Endothelial cell of umbilical vein (primary cell): ENCODE data around the gene GPAM. TPM values are rescaled to one million over a fixed set of nuclear protein-coding genes. Genes with fewer than 3 reads are reported as not detected.

Source experiments
- Bru-seq: library from RNA; stranded (reverse); fragments of 400-500 nt; gene quantifications from one replicate; lab custom pipeline; 2021; lab: Mats Ljungman, UMichigan
- BruChase-seq, 2 experiments: library from RNA; stranded (reverse); fragments of 400-500 nt; gene quantifications; one replicate each; lab custom pipeline; 2021; lab: Mats Ljungman, UMichigan
- BruUV-seq: library from RNA; stranded (reverse); fragments of 400-500 nt; replicated peaks from 2 replicates; lab custom pipeline; 2021; lab: Mats Ljungman, UMichigan
- CTCF ChIA-PET: fragments of 300-600, 350-600 bp; sonication (Branson Sonifier 250); formaldehyde crosslinking; loops from one replicate; lab custom pipeline; 2021; ENCODE audit warnings: antibody characterized with exemption, inconsistent platforms; lab: Charles Lee
- POLR2A ChIA-PET: fragments of 300-600, 350-600 bp; sonication (Branson Sonifier 250); formaldehyde crosslinking; loops from one replicate; lab custom pipeline; 2021; ENCODE audit warnings: antibody characterized with exemption, inconsistent platforms; lab: Charles Lee
- DNase-seq: peaks from one replicate; pipeline ENCODE4 v3.0.0-alpha.2; 2011; ENCODE audit warnings: low read depth, low spot score
- FAIRE-seq: peaks from 2 replicates; lab custom pipeline; 2011; peaks lifted over from hg19 to GRCh38; lab: Jason Lieb, UNC
- H2AFZ ChIP-seq: 2 replicates; pipeline ENCODE4 v1.6.0; 2012; ENCODE audit warnings: low read depth, low read length, control low read depth, inconsistent platforms
- H3K27ac ChIP-seq: 2 replicates; pipeline ENCODE4 v1.5.1; 2011; ENCODE audit warnings: low read depth, mild to moderate bottlenecking, control low read depth, low read length, moderate library complexity; ENCODE audit not compliant: insufficient read depth
- H3K27me3 ChIP-seq, 2 experiments: 2 replicates each; pipeline versions ENCODE4 v1.6.0 to v1.6.1; 2011; ENCODE audit warnings: low read length in 2 of 2, mixed read lengths in 1 of 2; ENCODE audit not compliant: control insufficient read depth in 2 of 2, insufficient read depth in 2 of 2
- H3K36me3 ChIP-seq, 2 experiments: 2 replicates in 1 of 2; 3 replicates in 1 of 2; pipeline ENCODE4 v1.5.1; 2011; ENCODE audit warnings: low read length in 2 of 2, mild to moderate bottlenecking in 1 of 2, moderate library complexity in 1 of 2; ENCODE audit not compliant: control insufficient read depth in 2 of 2, insufficient read depth in 2 of 2; ENCODE audit errors: extremely low read depth in 1 of 2
- H3K4me1 ChIP-seq: 3 replicates; pipeline ENCODE4 v1.5.1; 2011; ENCODE audit warnings: mild to moderate bottlenecking, low read length; ENCODE audit not compliant: control insufficient read depth, insufficient read depth; ENCODE audit errors: extremely low read depth
- H3K4me2 ChIP-seq: 2 replicates; pipeline ENCODE4 v1.6.1; 2011; ENCODE audit warnings: low read length, control low read depth, mixed read lengths; ENCODE audit not compliant: insufficient read depth
- H3K4me3 ChIP-seq, 3 experiments: fragments of 200-600 bp in 1 of 3; sonication (generic), shearing (Covaris generic) in 1 of 3; replicated peaks in 1 of 3; 2 replicates each; pipeline ENCODE4 v1.5.1; 2011 to 2016; ENCODE audit warnings: control low read depth in 3 of 3, low read length in 3 of 3, mild to moderate bottlenecking in 2 of 3, inconsistent platforms in 1 of 3, low read depth in 1 of 3, moderate library complexity in 1 of 3; ENCODE audit not compliant: insufficient read depth in 1 of 3
- H3K79me2 ChIP-seq: 2 replicates; pipeline ENCODE4 v1.6.0; 2012; ENCODE audit warnings: low read length, inconsistent platforms; ENCODE audit not compliant: control insufficient read depth, insufficient read depth
- H3K9ac ChIP-seq: replicated peaks from 2 replicates; pipeline ENCODE3; 2011; ENCODE audit warnings: low read length, control low read depth; ENCODE audit not compliant: insufficient read depth; ENCODE audit errors: extremely low read depth
- H3K9me1 ChIP-seq: replicated peaks from 3 replicates; pipeline ENCODE4 v1.6.0; 2011; ENCODE audit warnings: mild to moderate bottlenecking, low read length; ENCODE audit not compliant: control insufficient read depth, insufficient read depth; ENCODE audit errors: extremely low read depth
- H3K9me3 ChIP-seq: replicated peaks from 2 replicates; pipeline ENCODE4 v1.5.1; 2012; ENCODE audit warnings: low read length, inconsistent platforms; ENCODE audit not compliant: control insufficient read depth, insufficient read depth
- H4K20me1 ChIP-seq: replicated peaks from 2 replicates; pipeline ENCODE3; 2011; ENCODE audit warnings: mild to moderate bottlenecking, low read length; ENCODE audit not compliant: control insufficient read depth, insufficient read depth; ENCODE audit errors: extremely low read depth
- EZH2 ChIP-seq: IDR thresholded peaks from 2 replicates; pipeline ENCODE4 v1.6.1; 2012; ENCODE audit warnings: borderline replicate concordance, low read depth, mild to moderate bottlenecking, moderate library complexity, low read length, inconsistent platforms; ENCODE audit not compliant: severe bottlenecking
- FOS ChIP-seq: IDR thresholded peaks from 2 replicates; pipeline ENCODE4 v1.6.1; 2011; ENCODE audit warnings: mild to moderate bottlenecking, low read length, moderate library complexity, borderline replicate concordance; ENCODE audit not compliant: insufficient read depth
- GATA2 ChIP-seq: IDR thresholded peaks from 2 replicates; pipeline ENCODE4 v1.7.0; 2011; ENCODE audit warnings: low read depth, mild to moderate bottlenecking, moderate library complexity, mixed read lengths, low read length; ENCODE audit not compliant: insufficient read length, insufficient read depth
- JUN ChIP-seq: IDR thresholded peaks from 2 replicates; pipeline ENCODE4 v1.6.1; 2011; ENCODE audit warnings: borderline replicate concordance, low read depth; ENCODE audit not compliant: insufficient read length, insufficient read depth
- MYC ChIP-seq: IDR thresholded peaks from one replicate; pipeline ENCODE4 v1.6.1; 2011; ENCODE audit warnings: mild to moderate bottlenecking, low read depth, low read length
- POLR2A ChIP-seq: IDR thresholded peaks from 2 replicates; pipeline ENCODE4 v1.6.1; 2012; ENCODE audit warnings: low read depth, mild to moderate bottlenecking, control low read depth, low read length
- POLR2AphosphoS5 ChIP-seq: IDR thresholded peaks from 2 replicates; pipeline ENCODE4 v1.6.1; 2012; ENCODE audit warnings: low read depth, mild to moderate bottlenecking, control low read depth, low read length, moderate library complexity; ENCODE audit not compliant: insufficient read depth
- dilution Hi-C: fragments of 300-500 bp; cut with MboI; formaldehyde crosslinking; loops from one replicate; pipeline ENCODE4 v1.15.0; 2019; ENCODE audit warnings: low sequenced_read_pairs; ENCODE audit not compliant: extremely low pct_ligation_motif_present
- intact Hi-C: fragments of 100-400 bp; cut with micrococcal nuclease; formaldehyde crosslinking; loops from one replicate; pipeline ENCODE4 v1.10.0; 2022
- long read RNA-seq: library from polyadenylated mRNA; stranded (forward); transcript quantifications from one replicate; pipeline ENCODE4 v2.0.0, GENCODE V29; 2021
- polyA minus RNA-seq, 3 experiments: library from RNA; depleted of rRNA, polyadenylated mRNA; stranded (reverse); fragments of >200 nt; gene quantifications; 1 replicate in 1 of 3; 2 replicates in 2 of 3; pipeline ENCODE4 v1.2.3, GENCODE V29; 2011
- polyA plus RNA-seq, 4 experiments: library from polyadenylated mRNA; depleted of rRNA in 3 of 4; stranded (reverse) in 3 of 4; unstranded in 1 of 4; fragments of >200 nt; gene quantifications; 2 replicates each; pipeline versions ENCODE4 v1.2.1 to v1.2.3, GENCODE V29; 2011 to 2012; ENCODE audit warnings: missing spikeins in 1 of 4
- total RNA-seq: library from RNA; stranded (reverse); gene quantifications from 2 replicates; pipeline ENCODE4 v1.2.3, GENCODE V29; 2021

GPAM gene, protein sequence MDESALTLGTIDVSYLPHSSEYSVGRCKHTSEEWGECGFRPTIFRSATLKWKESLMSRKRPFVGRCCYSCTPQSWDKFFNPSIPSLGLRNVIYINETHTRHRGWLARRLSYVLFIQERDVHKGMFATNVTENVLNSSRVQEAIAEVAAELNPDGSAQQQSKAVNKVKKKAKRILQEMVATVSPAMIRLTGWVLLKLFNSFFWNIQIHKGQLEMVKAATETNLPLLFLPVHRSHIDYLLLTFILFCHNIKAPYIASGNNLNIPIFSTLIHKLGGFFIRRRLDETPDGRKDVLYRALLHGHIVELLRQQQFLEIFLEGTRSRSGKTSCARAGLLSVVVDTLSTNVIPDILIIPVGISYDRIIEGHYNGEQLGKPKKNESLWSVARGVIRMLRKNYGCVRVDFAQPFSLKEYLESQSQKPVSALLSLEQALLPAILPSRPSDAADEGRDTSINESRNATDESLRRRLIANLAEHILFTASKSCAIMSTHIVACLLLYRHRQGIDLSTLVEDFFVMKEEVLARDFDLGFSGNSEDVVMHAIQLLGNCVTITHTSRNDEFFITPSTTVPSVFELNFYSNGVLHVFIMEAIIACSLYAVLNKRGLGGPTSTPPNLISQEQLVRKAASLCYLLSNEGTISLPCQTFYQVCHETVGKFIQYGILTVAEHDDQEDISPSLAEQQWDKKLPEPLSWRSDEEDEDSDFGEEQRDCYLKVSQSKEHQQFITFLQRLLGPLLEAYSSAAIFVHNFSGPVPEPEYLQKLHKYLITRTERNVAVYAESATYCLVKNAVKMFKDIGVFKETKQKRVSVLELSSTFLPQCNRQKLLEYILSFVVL
- total RNA-seq (8.2 and 9.7 TPM in 2 replicates), polyA plus RNA-seq (2.5 and 3.4 TPM in 2 replicates), polyA minus RNA-seq (9.1 and 9.6 TPM in 2 replicates), Bru-seq, nascent RNA (percentile 66 among the genes with signal in this experiment), BruChase-seq, experiment 1, labeled RNA remaining after a 6-hour chase (percentile 56 among the genes with signal in this experiment), BruChase-seq, experiment 2, labeled RNA remaining after a 2-hour chase (percentile 62 among the genes with signal in this experiment)
- 2.6 and 2.8 TPM in 2 replicates for polyA plus RNA-seq (2011; cell fraction: cytosol; rRNA removed)
- polyA plus RNA-seq (2011; cell fraction: nucleus; rRNA removed): 6.1 and 6.9 TPM in 2 replicates
- 4.5 and 5.4 TPM in 2 replicates for polyA plus RNA-seq (2012)
- 9.2 TPM for polyA minus RNA-seq (2011; cell fraction: cytosol; rRNA and poly(A)+ RNA removed)
- polyA minus RNA-seq (2011; cell fraction: nucleus; rRNA and poly(A)+ RNA removed): 5.4 and 8.3 TPM in 2 replicates
- long read RNA-seq, full-length matches to known transcripts: 11 of 16 reads
- long read RNA-seq, partial matches to known transcripts: 0 of 16 reads
- long read RNA-seq, other reads (novel, unspliced or antisense): 5 of 16 reads

DNA sequence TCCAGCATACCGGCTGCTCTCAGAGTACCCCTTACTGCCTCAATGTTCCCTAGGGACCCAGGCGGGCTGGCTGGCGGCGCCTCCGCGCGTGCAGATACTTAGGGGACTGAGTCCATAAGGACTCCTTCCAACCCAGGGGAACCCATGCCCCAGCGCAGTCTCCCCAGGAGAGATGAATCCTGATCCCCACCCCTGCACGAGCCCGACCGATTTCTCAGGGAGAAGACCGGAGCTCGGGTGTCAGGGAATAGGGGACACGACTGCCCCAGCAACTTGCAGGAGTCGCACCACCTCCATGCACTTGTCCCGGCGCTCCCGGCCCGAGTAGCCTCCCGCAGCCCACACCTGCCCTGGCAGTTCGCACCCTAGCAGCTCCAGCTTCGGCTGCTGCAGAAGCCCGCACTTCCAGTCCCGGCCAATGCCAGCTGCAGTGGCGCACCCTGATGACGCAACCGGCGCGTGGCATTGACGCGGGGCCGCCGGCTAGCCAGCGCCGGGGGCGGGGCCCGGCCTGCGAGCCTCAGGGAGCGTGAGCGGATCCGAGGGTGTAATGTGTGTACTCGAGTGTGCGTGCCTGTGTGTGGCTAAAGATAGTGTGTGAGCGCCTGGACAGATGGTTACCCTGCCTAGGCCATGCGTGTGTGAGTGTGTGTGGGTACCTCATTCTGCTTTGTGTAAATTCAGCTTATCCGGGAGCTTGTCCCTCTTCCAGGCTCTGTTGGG is at the start of gene GPAM:
TSS of gene GPAM (minus strand) at position 437 of the 723 bp plus-strand sequence. CDS start 1,981 bp downstream, outside the sequence.
- H3K9me1 ChIP-seq: no peaks in the 10 kb centered on the region
- H3K36me3 ChIP-seq: peaks cover 0 to 2% of the 10 kb centered on the region in 2 experiments
- TSS peak; percentile 20 for BruUV-seq
- peaks cover 2% of the 10 kb centered on the region for H3K79me2 ChIP-seq
- peak; percentile 88 for TF ChIP-seq POLR2A
- no peak for TF ChIP-seq JUN
- no peak for TF ChIP-seq GATA2
- no peak for TF ChIP-seq EZH2
- no peak for TF ChIP-seq FOS
- peak; percentile 91 for TF ChIP-seq POLR2AphosphoS5
- TF ChIP-seq MYC: no peak
- peak within 1 kb of the TSS; percentile 37 for H3K27ac ChIP-seq
- intact Hi-C loops: loop anchor here (1.0 to 2.0 kb wide), 2 partner anchors 131 to 251 kb away; no protein-coding TSS in a partner anchor
- H3K4me1 ChIP-seq: peaks cover 14% of the 10 kb centered on the region
- DNase-seq (peak; percentile 94), FAIRE-seq (peak; percentile 76)
- peaks cover 0 to 2% of the 10 kb centered on the region in 2 experiments for H3K27me3 ChIP-seq
- H3K4me3 ChIP-seq: peak within 1 kb of the TSS; percentile 80 to 92 (median 83)
- peak within 1 kb of the TSS; percentile 95 for H2AFZ ChIP-seq
- H3K9me3 ChIP-seq: no peaks in the 10 kb centered on the region
- dilution Hi-C loops: no loop called here
- H3K9ac ChIP-seq: peak within 1 kb of the TSS; percentile 84
- H4K20me1 ChIP-seq: no peaks in the 10 kb centered on the region
- CTCF ChIA-PET: interaction anchor here (0.6 to 4.7 kb wide), 8 partner anchors 8 to 289 kb away, joined by 3 to 58 read pairs (median 4); no protein-coding TSS in a partner anchor
- H3K4me2 ChIP-seq: peak within 1 kb of the TSS; percentile 94
- POLR2A ChIA-PET: no interaction called here
